Activated CD8-positive, alpha-beta memory T cell treated with anti-CD3 and anti-CD28 coated beads, Interleukin-2, amount 10 ng/mL, durations not matched to agents 7 days and 5 days (primary cell): ENCODE results near the gene DCAF10. TPM values are rescaled to one million over a fixed set of nuclear protein-coding genes. Genes with fewer than 3 reads are reported as not detected.

Experiments
- ATAC-seq: fragments of 150-1000 bp; cut with Tn5 transposase; one replicate; pipeline ENCODE4 v1.10.0; 2021; ENCODE audit warnings: moderate library complexity
- CTCF ChIA-PET: fragments of 350-600 bp; sonication (Branson Sonifier 250); formaldehyde crosslinking; loops from one replicate; lab custom pipeline; 2021; ENCODE audit warnings: antibody characterized with exemption; lab: Charles Lee
- DNase-seq: peaks from one replicate; pipeline ENCODE4 v3.0.0-alpha.2; 2020
- H3K27ac Mint-ChIP-seq: one replicate; pipeline ENCODE4 v1.8.0; 2021; ENCODE audit warnings: mild to moderate bottlenecking, mixed read lengths
- H3K27me3 Mint-ChIP-seq: one replicate; pipeline ENCODE4 v1.8.0; 2021; ENCODE audit warnings: mixed read lengths
- H3K36me3 Mint-ChIP-seq: one replicate; pipeline ENCODE4 v1.8.0; 2021; ENCODE audit warnings: mild to moderate bottlenecking, mixed read lengths
- H3K4me1 Mint-ChIP-seq: one replicate; pipeline ENCODE4 v1.8.0; 2021; ENCODE audit warnings: mixed read lengths
- H3K4me3 Mint-ChIP-seq: one replicate; pipeline ENCODE4 v1.8.0; 2021; ENCODE audit warnings: mild to moderate bottlenecking, moderate library complexity, mixed read lengths
- H3K9me3 Mint-ChIP-seq: one replicate; pipeline ENCODE4 v1.8.0; 2022; ENCODE audit warnings: low read depth, mixed read lengths
- total RNA-seq, 2 experiments: library from RNA; stranded (reverse); gene quantifications; one replicate each; pipeline ENCODE4 v1.2.3, GENCODE V29; 2021

The DCAF10 gene
- total RNA-seq, 2 experiments from 2014 or later, result 17.2 to 20.9 TPM

DNA sequence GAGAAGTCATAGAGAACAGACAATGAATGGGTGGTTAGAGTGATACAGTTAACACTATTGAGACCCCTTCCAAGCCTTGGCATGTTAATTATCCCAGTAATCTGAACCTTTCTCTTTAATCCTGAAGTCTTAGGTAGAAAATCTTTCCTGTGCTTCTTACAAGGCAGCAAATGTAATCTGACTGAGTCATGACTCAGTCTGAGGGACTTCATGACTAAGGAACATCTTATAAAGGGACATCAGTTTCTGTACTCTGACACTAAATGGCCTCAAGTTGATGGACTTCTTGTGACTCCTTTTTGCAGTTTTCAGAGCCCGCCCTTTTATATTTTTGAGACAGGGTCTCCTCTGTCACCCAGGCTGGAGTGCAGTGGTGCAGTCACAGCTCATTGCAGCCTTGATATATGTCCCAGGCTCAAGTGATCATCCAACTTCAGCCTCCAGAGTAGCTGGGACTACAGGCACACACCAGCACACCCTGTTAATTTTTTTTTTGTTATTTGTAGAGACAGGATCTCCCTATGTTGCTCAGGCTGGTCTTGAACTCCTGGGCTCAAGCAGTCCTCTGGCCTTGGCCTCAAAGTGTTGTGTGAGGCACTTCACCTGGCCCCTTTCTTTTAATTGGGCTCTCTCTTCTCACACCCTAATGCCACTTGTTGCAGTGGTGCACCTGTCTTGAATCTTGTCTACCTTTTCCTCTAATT is 25.2 kb upstream of the DCAF10 start:
- no peak overlapping the region for H3K4me3 Mint-ChIP-seq

DNA sequence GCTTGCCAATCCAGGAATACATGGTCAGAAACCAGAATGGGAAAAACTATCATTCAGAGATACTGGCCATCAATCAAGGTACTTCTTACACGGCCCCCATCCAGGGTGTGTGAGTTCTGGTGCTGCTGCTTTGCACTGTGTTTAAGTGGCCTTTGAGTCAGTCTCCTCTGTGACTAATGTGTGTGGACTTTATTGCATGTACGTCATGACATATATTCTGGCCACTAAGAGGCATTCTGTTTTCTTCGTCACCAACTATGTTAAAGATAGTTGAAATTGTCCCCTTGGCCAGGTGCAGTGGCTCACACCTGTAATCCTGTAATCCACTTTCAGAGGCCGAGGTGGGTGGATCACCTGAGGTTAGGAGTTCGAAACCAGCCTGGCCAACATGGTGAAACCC is 24.3 kb upstream of the DCAF10 start:
- H3K4me1 Mint-ChIP-seq, result peaks cover 6% of the 10 kb centered on the region
- CTCF ChIA-PET, result no interaction called here
- ATAC-seq (no peak), DNase-seq (no peak)
- no peak overlapping the region for H3K27ac Mint-ChIP-seq
- H3K4me3 Mint-ChIP-seq, result no peak overlapping the region
- no peaks in the 10 kb centered on the region for H3K9me3 Mint-ChIP-seq
- no peaks in the 10 kb centered on the region for H3K27me3 Mint-ChIP-seq
- peaks cover 51% of the 10 kb centered on the region for H3K36me3 Mint-ChIP-seq

More for the DNA sequence above, 25.2 kb upstream of the DCAF10 start:
- no peaks in the 10 kb centered on the region for H3K27me3 Mint-ChIP-seq
- ATAC-seq, result no peak
- DNase-seq, result no peak
- CTCF ChIA-PET, result interaction anchor here (1.3 kb wide), 1 partner anchor 10 kb away, joined by 4 read pairs; the partner anchor contains the start of gene EXOSC3
- H3K36me3 Mint-ChIP-seq, result peaks cover 42% of the 10 kb centered on the region
- H3K4me1 Mint-ChIP-seq, result no peaks in the 10 kb centered on the region
- no peaks in the 10 kb centered on the region for H3K9me3 Mint-ChIP-seq
- H3K27ac Mint-ChIP-seq, result no peak overlapping the region

DNA sequence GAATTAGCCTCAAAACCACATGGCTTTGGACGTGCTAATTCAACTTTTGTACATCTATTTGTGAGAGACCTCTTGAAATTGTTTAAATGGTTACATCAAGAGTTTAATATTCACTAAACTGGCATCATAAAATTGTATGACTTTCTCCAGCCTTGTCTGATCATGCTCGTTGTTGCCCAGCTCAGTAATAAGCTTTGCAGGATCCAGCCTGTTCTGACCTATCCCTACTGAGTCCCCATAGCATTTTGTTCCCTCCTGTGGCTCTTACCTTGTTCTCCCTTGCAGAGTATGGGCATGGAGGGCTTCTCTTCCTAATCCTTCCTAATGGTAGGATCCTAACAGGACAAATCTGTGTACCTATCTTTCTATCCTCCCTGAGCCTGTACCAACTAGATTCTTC is 22.1 kb upstream of the DCAF10 start:
- Mint-ChIP-seq H3K27ac (no peak overlapping the region), H3K27me3 (no peaks in the 10 kb centered on the region), H3K9me3 (no peaks in the 10 kb centered on the region), H3K36me3 (peaks cover 59% of the 10 kb centered on the region), H3K4me1 (peaks cover 26% of the 10 kb centered on the region), H3K4me3 (no peak overlapping the region)
- ATAC-seq (no peak), DNase-seq (no peak)
- CTCF ChIA-PET, result interaction anchor here (1.4 kb wide), 1 partner anchor 16 kb away, joined by 3 read pairs; no protein-coding TSS in a partner anchor

DNA sequence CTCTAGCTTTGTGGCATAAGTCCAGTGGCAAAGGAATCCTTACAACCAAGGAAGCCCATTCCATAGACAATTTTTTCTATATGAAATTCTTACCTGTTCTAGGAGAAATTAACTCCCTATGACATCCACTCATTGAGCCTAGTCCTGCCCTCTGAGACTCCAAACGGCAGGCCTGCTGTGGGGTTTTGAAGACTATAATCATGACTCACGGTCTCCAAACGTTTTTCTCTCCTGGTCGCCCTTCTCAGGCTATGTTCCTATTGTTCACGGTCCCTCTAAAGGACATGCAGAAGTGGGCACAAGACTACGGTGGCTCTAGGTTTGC is 16.3 kb upstream of the DCAF10 start:
- no peaks in the 10 kb centered on the region for H3K9me3 Mint-ChIP-seq
- H3K27me3 Mint-ChIP-seq, result no peaks in the 10 kb centered on the region
- peak overlapping the region; percentile 97 for H3K27ac Mint-ChIP-seq
- peaks cover 38% of the 10 kb centered on the region for H3K4me1 Mint-ChIP-seq
- DNase-seq (no peak), ATAC-seq (peak; percentile 12)
- CTCF ChIA-PET, result interaction anchor here (1.2 to 2.9 kb wide), 4 partner anchors 9 to 35 kb away, joined by 3 to 19 read pairs (median 4); no protein-coding TSS in a partner anchor
- H3K4me3 Mint-ChIP-seq, result peak overlapping the region; percentile 96
- H3K36me3 Mint-ChIP-seq, result peaks cover 32% of the 10 kb centered on the region

DNA sequence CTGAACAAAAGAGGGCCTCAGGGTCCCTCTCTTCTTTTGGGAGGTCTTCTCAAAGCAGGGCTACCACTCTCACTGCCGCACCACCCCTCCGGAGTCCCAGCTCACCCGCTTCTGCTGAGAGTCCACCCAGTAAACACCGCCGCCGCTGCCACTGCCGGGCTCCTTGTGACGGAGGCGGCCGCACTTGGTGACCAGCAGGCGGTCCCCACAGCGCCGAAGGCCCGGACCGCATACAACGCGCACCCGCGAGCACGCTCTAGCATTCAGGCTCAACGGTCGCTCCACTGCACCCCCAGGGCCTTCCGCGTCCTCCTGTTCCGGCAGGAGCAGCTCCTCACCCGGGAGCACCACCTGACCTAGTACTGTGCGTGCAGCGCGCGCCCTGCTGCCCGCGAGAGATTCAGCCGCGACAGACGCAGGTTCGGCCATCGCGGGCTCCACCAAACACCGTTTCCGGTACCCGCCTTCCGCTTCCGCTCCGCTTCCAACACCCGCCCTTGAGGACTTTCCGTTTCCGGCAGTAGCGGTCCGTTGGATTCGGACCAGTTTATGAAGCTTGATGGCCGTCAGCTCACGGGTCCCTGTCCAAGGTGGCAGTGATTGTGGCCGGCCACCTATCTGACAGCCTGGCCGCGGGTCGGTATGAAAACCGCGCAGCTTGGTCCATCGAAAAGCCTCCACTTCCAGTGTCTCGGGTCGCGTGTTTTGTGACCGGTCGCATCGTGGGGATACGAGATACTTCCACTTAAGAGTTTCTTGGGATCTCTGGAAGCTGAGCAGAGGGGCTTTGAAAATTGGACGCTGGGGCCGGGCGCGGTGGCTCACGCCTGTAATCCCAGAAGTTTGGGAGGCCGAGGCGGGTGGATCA is 15.7 kb upstream of the DCAF10 start, which contains the start of gene EXOSC3:
TSS of gene EXOSC3 (minus strand) at position 449 of the 868 bp plus-strand sequence. CDS start at position 429, 20 bp downstream.
- Mint-ChIP-seq H3K36me3 (peaks cover 32% of the 10 kb centered on the region), H3K4me1 (peaks cover 38% of the 10 kb centered on the region), H3K4me3 (peak within 1 kb of the TSS; percentile 96), H3K9me3 (no peaks in the 10 kb centered on the region), H3K27me3 (no peaks in the 10 kb centered on the region), H3K27ac (peak within 1 kb of the TSS; percentile 97)
- CTCF ChIA-PET, result interaction anchor here (0.5 to 2.9 kb wide), 7 partner anchors 10 to 323 kb away, joined by 3 to 19 read pairs (median 4); partner anchors contain the start of gene DCAF10
- DNase-seq, result peak; percentile 93
- ATAC-seq, result peak; percentile 89

DNA sequence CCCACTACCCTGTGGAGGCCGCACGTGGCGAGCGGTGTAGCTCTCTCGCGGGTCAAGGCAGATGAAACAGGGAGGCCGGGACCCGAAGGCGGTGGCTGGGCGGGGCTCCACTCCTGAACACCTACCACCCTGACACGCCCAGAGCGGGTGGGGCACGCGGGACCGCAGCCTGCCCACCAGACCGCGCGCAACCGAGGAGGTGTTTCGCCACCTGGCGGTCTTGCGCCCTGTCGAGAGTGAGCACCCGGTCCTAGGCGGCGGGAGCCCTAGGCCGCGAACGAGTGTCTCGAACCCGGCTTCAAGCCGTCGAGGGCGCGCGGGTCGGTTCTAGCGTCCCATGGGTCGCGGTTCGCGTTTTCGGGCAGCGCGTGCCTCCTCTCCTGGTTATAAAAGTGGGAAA is 13.5 kb upstream of the DCAF10 start:
- CTCF ChIA-PET, result interaction anchor here (1.2 to 2.9 kb wide), 2 partner anchors 8 to 11 kb away, joined by 3 to 19 read pairs; no protein-coding TSS in a partner anchor
- ATAC-seq (no peak), DNase-seq (peak; percentile 42)

DNA sequence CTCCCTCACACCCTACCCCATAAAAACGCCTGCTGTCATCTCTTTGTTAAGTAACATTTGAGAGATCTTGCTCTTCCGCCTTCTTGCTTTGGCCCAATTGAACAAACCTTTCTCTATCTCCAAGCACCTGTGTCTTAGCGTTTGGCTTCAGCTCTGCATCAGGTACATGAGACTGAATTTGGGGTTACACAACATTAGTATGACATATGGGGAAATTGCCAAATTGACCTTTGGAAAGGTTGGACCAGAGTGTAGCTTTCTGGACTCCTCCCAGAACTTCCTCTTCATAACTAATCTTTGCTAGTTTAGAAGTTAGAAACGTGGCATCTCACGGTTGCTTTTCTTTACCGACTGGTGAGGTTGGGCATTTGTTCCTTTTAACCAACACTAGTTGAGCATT is 12.3 kb upstream of the DCAF10 start:
- no peak for ATAC-seq
- DNase-seq, result no peak
- H3K27ac Mint-ChIP-seq, result no peak overlapping the region
- H3K4me1 Mint-ChIP-seq, result peaks cover 21% of the 10 kb centered on the region
- CTCF ChIA-PET, result no interaction called here
- H3K27me3 Mint-ChIP-seq, result no peaks in the 10 kb centered on the region
- H3K36me3 Mint-ChIP-seq, result peaks cover 12% of the 10 kb centered on the region
- no peak overlapping the region for H3K4me3 Mint-ChIP-seq
- no peaks in the 10 kb centered on the region for H3K9me3 Mint-ChIP-seq

More for the DNA sequence above, 13.5 kb upstream of the DCAF10 start:
- no peak overlapping the region for H3K27ac Mint-ChIP-seq
- H3K27me3 Mint-ChIP-seq, result no peaks in the 10 kb centered on the region
- H3K4me3 Mint-ChIP-seq, result no peak overlapping the region
- H3K4me1 Mint-ChIP-seq, result peaks cover 32% of the 10 kb centered on the region
- H3K9me3 Mint-ChIP-seq, result no peaks in the 10 kb centered on the region
- peaks cover 23% of the 10 kb centered on the region for H3K36me3 Mint-ChIP-seq

DNA sequence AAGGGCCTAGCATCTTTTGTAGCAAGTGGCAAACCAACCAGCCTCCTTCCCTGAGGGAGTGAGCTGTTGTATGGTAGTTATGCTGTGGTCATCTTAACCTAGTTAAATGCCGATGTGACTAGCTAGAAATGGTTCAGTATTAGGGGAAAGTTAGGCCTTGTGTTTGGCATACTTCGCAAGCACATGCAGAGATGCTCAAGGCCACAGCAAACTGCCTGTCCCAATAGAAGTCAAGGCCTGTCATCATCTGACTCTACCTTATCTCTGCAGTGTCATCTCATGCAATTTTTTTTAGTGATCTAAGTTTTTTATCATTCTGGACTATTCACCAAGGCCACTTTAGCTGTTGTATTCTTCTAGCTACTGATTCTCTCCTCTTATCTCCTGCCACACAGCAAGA is 10.5 kb upstream of the DCAF10 start:
- CTCF ChIA-PET, result no interaction called here
- DNase-seq, result no peak
- no peaks in the 10 kb centered on the region for H3K9me3 Mint-ChIP-seq
- H3K4me1 Mint-ChIP-seq, result peaks cover 14% of the 10 kb centered on the region
- H3K36me3 Mint-ChIP-seq, result peaks cover 9% of the 10 kb centered on the region
- no peak overlapping the region for H3K27ac Mint-ChIP-seq
- ATAC-seq, result no peak
- no peak overlapping the region for H3K4me3 Mint-ChIP-seq
- H3K27me3 Mint-ChIP-seq, result no peaks in the 10 kb centered on the region

DNA sequence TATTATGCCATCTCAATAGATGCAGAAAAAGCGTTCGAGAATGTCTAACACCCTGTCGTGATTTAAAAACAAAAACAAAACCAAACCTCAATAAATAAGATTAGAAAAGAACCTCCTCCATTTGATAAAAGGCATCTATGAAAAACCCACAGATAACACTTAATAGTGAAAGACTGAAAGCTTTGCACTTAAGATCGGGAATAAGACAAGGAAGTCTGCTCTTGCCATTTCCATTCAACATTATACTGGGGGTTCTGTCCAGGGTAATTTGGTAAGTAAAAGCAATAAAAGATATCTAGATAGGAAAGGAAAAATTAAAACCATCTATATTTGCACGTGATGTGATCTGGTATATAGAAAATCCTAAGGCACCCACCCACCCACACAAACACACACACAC is 8.5 kb upstream of the DCAF10 start:
- Mint-ChIP-seq H3K4me1 (peaks cover 10% of the 10 kb centered on the region), H3K27ac (no peak overlapping the region), H3K27me3 (no peaks in the 10 kb centered on the region), H3K9me3 (no peaks in the 10 kb centered on the region), H3K36me3 (peaks cover 11% of the 10 kb centered on the region), H3K4me3 (no peak overlapping the region)
- DNase-seq, result no peak
- CTCF ChIA-PET, result no interaction called here
- ATAC-seq, result no peak

DNA sequence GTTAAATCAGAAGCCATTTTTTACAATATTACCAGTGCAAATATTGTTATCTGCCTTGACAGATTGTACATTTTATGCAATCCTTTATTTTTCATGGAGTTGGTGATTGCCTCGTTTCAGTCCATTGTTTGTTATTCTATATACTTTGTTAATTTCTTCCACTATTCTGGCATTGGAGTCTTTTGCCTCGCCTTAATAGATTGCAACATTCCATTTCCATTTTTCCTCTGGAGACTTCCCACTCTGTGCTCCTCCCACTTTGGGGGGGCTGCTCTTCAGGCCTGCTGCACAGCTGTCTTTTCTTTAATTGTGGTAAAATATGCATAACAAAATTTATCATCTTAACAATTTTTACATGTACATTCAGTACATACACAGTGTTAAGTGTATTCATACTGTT is 4.4 kb upstream of the DCAF10 start:
- CTCF ChIA-PET, result no interaction called here

DNA sequence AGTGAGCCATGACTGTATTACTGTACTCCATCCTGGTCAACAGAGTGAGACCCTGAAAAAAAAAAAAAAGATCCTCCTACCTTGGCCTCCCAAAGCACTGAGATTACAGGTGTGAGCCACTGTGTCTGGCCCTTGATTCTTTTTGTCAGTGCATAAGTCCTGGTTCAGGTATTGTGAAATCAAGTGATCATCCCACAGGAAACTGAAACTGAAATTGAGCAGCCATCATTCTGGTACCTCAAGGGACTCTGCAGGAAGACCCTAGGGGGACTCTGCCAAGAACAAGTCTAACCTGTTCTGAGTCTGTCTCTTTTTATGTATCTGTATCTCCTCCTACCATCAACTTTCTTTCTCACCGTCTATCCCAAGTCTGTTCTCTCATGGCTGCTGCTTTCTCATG is 1.9 kb upstream of the DCAF10 start:
- peak overlapping the region; percentile 82 for H3K27ac Mint-ChIP-seq
- H3K27me3 Mint-ChIP-seq, result no peaks in the 10 kb centered on the region

More for the DNA sequence above, 4.4 kb upstream of the DCAF10 start:
- Mint-ChIP-seq H3K27me3 (no peaks in the 10 kb centered on the region), H3K9me3 (no peaks in the 10 kb centered on the region), H3K36me3 (peaks cover 12% of the 10 kb centered on the region), H3K27ac (no peak overlapping the region), H3K4me1 (peaks cover 28% of the 10 kb centered on the region), H3K4me3 (no peak overlapping the region)
- no peak for DNase-seq
- no peak for ATAC-seq

DNA sequence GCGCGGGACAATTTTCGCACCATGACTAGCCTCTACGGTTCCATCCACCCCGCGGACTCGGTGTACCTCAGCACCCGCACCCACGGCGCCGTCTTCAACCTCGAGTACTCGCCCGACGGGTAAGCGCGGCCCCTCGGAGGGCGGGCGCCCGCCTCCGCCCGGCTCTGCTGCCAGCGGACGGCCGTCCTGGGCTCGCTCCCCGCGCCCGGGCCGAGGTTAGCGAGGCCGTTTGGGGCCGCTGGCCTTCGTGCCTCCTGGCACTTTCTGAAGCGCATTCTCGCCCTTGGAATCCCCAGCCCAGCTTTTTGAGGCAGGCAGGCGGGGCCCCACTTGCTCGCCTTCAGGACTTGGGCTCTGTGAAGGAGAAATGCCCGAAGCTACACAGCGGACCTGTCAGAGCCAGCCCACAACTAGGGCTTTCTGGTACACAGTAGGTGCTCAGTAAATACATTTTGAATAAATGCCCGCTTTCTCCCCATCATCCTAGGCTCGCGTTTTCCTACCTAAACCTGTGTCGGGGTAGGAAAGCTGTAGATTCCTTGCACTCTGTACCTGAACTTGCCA is 772 bp downstream of the DCAF10 start:
- CTCF ChIA-PET, result interaction anchor here (1.5 kb wide), 1 partner anchor 16 kb away, joined by 5 read pairs; the partner anchor contains the start of gene EXOSC3
- Mint-ChIP-seq H3K27me3 (no peaks in the 10 kb centered on the region), H3K4me3 (peak overlapping the region; percentile 96), H3K9me3 (no peaks in the 10 kb centered on the region), H3K36me3 (peaks cover 11% of the 10 kb centered on the region), H3K4me1 (peaks cover 39% of the 10 kb centered on the region), H3K27ac (peak overlapping the region; percentile 76)
- ATAC-seq (peak; percentile 52), DNase-seq (peak; percentile 52)

More for the DNA sequence above, 1.9 kb upstream of the DCAF10 start:
- Mint-ChIP-seq H3K4me3 (peak overlapping the region; percentile 96), H3K36me3 (peaks cover 13% of the 10 kb centered on the region), H3K4me1 (peaks cover 39% of the 10 kb centered on the region), H3K9me3 (no peaks in the 10 kb centered on the region)
- ATAC-seq (no peak), DNase-seq (no peak)
- CTCF ChIA-PET, result interaction anchor here (3.4 kb wide), 1 partner anchor 13 kb away, joined by 19 read pairs; the partner anchor contains the start of gene EXOSC3
